ENCODE results near the gene SKIL. TPM values are rescaled to one million over a fixed set of nuclear protein-coding genes. Genes with fewer than 3 reads are reported as not detected.

SKIL gene
- total RNA-seq, 1 experiment from 2014 or later, result 15.1 TPM

- Histone ChIP-seq H3K9ac (ENCODE audit: low read length) (no peak overlapping the region), H3K4me2 (ENCODE audit: low read length) (no peak overlapping the region), H3K36me3 (ENCODE audit: control insufficient read depth in 1 of 2, insufficient read depth in 2 of 2, low read length in 2 of 2) (no peaks in the 10 kb centered on the region), H3K79me2 (ENCODE audit: insufficient read depth, low read length) (no peaks in the 10 kb centered on the region), H3K27ac (ENCODE audit: low read depth, low read length) (no peak overlapping the region), H2AFZ (ENCODE audit: low read depth, low read length, poor library complexity, severe bottlenecking) (peak overlapping the region; percentile 74), H3K27me3 (ENCODE audit: insufficient read depth, low read length) (no peaks in the 10 kb centered on the region), H3K9me3 (ENCODE audit: control insufficient read depth in 1 of 2, insufficient read depth in 1 of 2, low read depth in 1 of 2, low read length in 2 of 2) (no peaks in the 10 kb centered on the region), H3K4me1 (ENCODE audit: control insufficient read depth in 1 of 2, insufficient read depth in 2 of 2, low read length in 2 of 2) (peaks cover 0 to 6% of the 10 kb centered on the region in 2 experiments; a peak in 1 of 4 replicates), H3K9me2 (ENCODE audit: insufficient read depth) (no peaks in the 10 kb centered on the region), H4K20me1 (ENCODE audit: insufficient read depth) (no peaks in the 10 kb centered on the region), H3K4me3 (replicated peaks in 1 of 2; ENCODE audit: low read depth in 1 of 2, low read length in 2 of 2) (no peak overlapping the region)
- ChIA-PET RAD21 (ENCODE audit: low non-redundant PET in 1 of 2, low total read pairs in 2 of 2, uncharacterized antibody in 2 of 2, unreplicated experiment in 2 of 2) (no interaction called here), CTCF (no interaction called here), POLR2A (no interaction called here)
- TF ChIP-seq REST (IDR thresholded peaks at IDR 0.05; ENCODE audit: low read depth) (no peak), EZH2phosphoT487 (IDR thresholded peaks at IDR 0.05; ENCODE audit: borderline replicate concordance) (no peak), POLR2AphosphoS5 (IDR thresholded peaks at IDR 0.05; ENCODE audit: low read depth, low read length) (no peak), JUND (IDR thresholded peaks at IDR 0.05) (no peak), POLR2A (IDR thresholded peaks at IDR 0.05; ENCODE audit: borderline replicate concordance, extremely low read depth, insufficient read depth, insufficient read length) (no peak), CBX3 (IDR thresholded peaks at IDR 0.05; ENCODE audit: low read depth) (no peak), YY1 (IDR thresholded peaks at IDR 0.05; ENCODE audit: extremely low read depth, insufficient replicate concordance, low read depth, low read length) (no peak), FOSL1 (IDR thresholded peaks at IDR 0.05; ENCODE audit: low read depth) (no peak)
- BruUV-seq (replicated peaks), result no TSS peak
- intact Hi-C loops (cut with micrococcal nuclease), result no loop called here
- ATAC-seq (no peak), DNase-seq (ENCODE audit: low read depth, low spot score) (no peak)
Observed at GRCh38 chr3:170344971-170345370, 12.5 kb upstream of the SKIL start.
